Epidermal melanocyte (primary cell): ENCODE data around the gene CCNF.

Experiments
- DNase-seq: peaks from one replicate; pipeline ENCODE4 v3.0.0; 2011; ENCODE audit warnings: low spot score; ENCODE audit not compliant: insufficient read length

The CCNF gene

GRCh38 chr16:2484898-2485508 lies 55.8 kb downstream of the CCNF start:
- no peak for DNase-seq

GRCh38 chr16:2485811-2486507 lies 56.7 kb downstream of the CCNF start:
- DNase-seq, result no peak

- no peak for DNase-seq
Measured at GRCh38 chr16:2486645-2487516, 57.6 kb downstream of the CCNF start.

GRCh38 chr16:2487517-2487842 lies 58.2 kb downstream of the CCNF start:
- DNase-seq, result no peak

GRCh38 chr16:2487903-2488531 lies 58.8 kb downstream of the CCNF start:
- DNase-seq, result no peak

GRCh38 chr16:2489581-2489980 lies 60.3 kb downstream of the CCNF start:
- DNase-seq, result no peak

GRCh38 chr16:2490190-2491105 lies 61.2 kb downstream of the CCNF start:
- no peak for DNase-seq

GRCh38 chr16:2492292-2492691 lies 63.0 kb downstream of the CCNF start:
- no peak for DNase-seq

- no peak for DNase-seq
Measured at GRCh38 chr16:2493605-2494004, 64.4 kb downstream of the CCNF start.

GRCh38 chr16:2494616-2495015 lies 65.4 kb downstream of the CCNF start:
- no peak for DNase-seq

GRCh38 chr16:2495041-2495440 lies 65.8 kb downstream of the CCNF start:
- no peak for DNase-seq

- DNase-seq, result no peak
Measured at GRCh38 chr16:2496223-2497115, 67.2 kb downstream of the CCNF start.

GRCh38 chr16:2497116-2497630 lies 67.9 kb downstream of the CCNF start:
- no peak for DNase-seq

- no peak for DNase-seq
Measured at GRCh38 chr16:2497695-2498484, 68.6 kb downstream of the CCNF start.

GRCh38 chr16:2498531-2499253 lies 69.4 kb downstream of the CCNF start:
- DNase-seq, result no peak

- no peak for DNase-seq
Measured at GRCh38 chr16:2499454-2499853, 70.2 kb downstream of the CCNF start.

GRCh38 chr16:2499890-2500429 lies 70.7 kb downstream of the CCNF start:
- no peak for DNase-seq

- DNase-seq, result no peak
Measured at GRCh38 chr16:2500430-2500917, 71.2 kb downstream of the CCNF start.
